ENCODE results near the gene WDR81.
A peak's percentile ranks its signal among the peaks of the same experiment; 100 is the strongest.
"Not testable (repeated sequence)": the region's sequence is repeated elsewhere in the genome, so short reads cannot be mapped to it uniquely, and the experiment has no call there.

Gene WDR81

GRCh38 chr17:1690544-1691221, 33.8 kb upstream of the WDR81 start:
- peaks cover 42% of the 10 kb centered on the region for H3K9me3 Mint-ChIP-seq
- peaks cover 11% of the 10 kb centered on the region for H3K36me3 Mint-ChIP-seq (ENCODE audit: low read depth)
- H3K4me3 Mint-ChIP-seq, result no peak overlapping the region
- no peak overlapping the region for H3K27ac Mint-ChIP-seq
- DNase-seq, result no peak
- H3K4me1 Mint-ChIP-seq, result no peaks in the 10 kb centered on the region
- H3K27me3 Mint-ChIP-seq (ENCODE audit: low read depth, poor library complexity), result peaks cover 28% of the 10 kb centered on the region
- TF ChIP-seq, protein P1, sequence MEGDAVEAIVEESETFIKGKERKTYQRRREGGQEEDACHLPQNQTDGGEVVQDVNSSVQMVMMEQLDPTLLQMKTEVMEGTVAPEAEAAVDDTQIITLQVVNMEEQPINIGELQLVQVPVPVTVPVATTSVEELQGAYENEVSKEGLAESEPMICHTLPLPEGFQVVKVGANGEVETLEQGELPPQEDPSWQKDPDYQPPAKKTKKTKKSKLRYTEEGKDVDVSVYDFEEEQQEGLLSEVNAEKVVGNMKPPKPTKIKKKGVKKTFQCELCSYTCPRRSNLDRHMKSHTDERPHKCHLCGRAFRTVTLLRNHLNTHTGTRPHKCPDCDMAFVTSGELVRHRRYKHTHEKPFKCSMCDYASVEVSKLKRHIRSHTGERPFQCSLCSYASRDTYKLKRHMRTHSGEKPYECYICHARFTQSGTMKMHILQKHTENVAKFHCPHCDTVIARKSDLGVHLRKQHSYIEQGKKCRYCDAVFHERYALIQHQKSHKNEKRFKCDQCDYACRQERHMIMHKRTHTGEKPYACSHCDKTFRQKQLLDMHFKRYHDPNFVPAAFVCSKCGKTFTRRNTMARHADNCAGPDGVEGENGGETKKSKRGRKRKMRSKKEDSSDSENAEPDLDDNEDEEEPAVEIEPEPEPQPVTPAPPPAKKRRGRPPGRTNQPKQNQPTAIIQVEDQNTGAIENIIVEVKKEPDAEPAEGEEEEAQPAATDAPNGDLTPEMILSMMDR (IDR thresholded peaks at IDR 0.05), result no peak

DNA sequence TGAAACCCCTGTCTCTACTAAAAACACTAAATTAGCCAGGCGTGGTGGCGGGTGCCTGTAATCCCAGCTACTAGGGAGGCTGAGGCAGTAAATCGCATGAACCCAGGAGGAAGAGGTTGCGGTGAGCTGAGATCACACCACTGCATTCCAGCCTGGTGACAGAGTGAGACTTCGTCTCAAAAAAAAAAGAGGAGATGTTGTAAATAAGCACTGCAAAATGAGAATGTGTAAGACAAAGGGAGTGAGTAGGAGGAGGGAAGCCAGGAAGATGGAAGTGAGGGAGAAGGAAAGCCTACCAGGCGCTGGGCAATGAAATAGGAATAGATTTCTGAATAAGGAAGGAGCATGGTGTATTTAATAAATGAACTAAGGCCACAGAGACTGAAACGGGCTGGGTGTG, 31.2 kb upstream of the WDR81 start:
- H3K36me3 Mint-ChIP-seq (ENCODE audit: low read depth), result peaks cover 11% of the 10 kb centered on the region
- peaks cover 6% of the 10 kb centered on the region for H3K4me1 Mint-ChIP-seq
- TF ChIP-seq, protein P1 (IDR thresholded peaks at IDR 0.05), result no peak
- H3K27ac Mint-ChIP-seq, result no peak overlapping the region
- no peak overlapping the region for H3K4me3 Mint-ChIP-seq
- peaks cover 19% of the 10 kb centered on the region for H3K27me3 Mint-ChIP-seq (ENCODE audit: low read depth, poor library complexity)
- no peak for DNase-seq
- peaks cover 32% of the 10 kb centered on the region for H3K9me3 Mint-ChIP-seq

GRCh38 chr17:1695365-1695764, 29.1 kb upstream of the WDR81 start:
- peaks cover 6% of the 10 kb centered on the region for H3K4me1 Mint-ChIP-seq
- peaks cover 19% of the 10 kb centered on the region for H3K27me3 Mint-ChIP-seq (ENCODE audit: low read depth, poor library complexity)
- H3K4me3 Mint-ChIP-seq, result no peak overlapping the region
- no peak for DNase-seq
- TF ChIP-seq, protein P1 (IDR thresholded peaks at IDR 0.05), result no peak
- peaks cover 11% of the 10 kb centered on the region for H3K36me3 Mint-ChIP-seq (ENCODE audit: low read depth)
- H3K9me3 Mint-ChIP-seq, result peaks cover 27% of the 10 kb centered on the region
- no peak overlapping the region for H3K27ac Mint-ChIP-seq

- Mint-ChIP-seq H3K4me1 (peaks cover 6% of the 10 kb centered on the region), H3K27me3 (ENCODE audit: low read depth, poor library complexity) (peaks cover 20% of the 10 kb centered on the region), H3K36me3 (ENCODE audit: low read depth) (no peaks in the 10 kb centered on the region), H3K4me3 (no peak overlapping the region), H3K9me3 (peaks cover 11% of the 10 kb centered on the region), H3K27ac (peak overlapping the region; percentile 71)
- TF ChIP-seq, protein P1 (IDR thresholded peaks at IDR 0.05), result no peak
- no peak for DNase-seq
These were observed 26.8 kb upstream of the WDR81 start for GRCh38 chr17:1697681-1698080.

DNA sequence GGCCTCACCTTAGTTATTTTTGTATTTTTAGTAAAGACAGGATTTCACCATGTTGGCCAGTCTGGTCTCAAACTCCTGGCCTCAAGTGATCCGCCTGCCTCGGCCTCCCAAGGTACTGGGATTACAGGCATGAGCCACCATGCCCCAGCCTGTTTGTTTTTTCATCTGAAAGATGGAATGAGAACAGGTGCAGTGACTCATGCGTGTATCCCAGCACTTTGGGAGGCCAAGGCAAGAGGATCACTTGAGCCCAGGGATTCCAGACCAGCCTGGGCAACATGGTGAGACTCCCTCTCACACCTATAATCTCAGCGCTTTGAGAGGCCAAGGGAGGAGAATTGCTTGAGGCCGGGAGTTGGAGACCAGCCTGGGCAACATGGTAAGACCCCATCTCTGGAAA, 24.6 kb upstream of the WDR81 start:
- H3K4me3 Mint-ChIP-seq; H3K27ac Mint-ChIP-seq; DNase-seq; H3K36me3 Mint-ChIP-seq (ENCODE audit: low read depth); H3K9me3 Mint-ChIP-seq: not testable (repeated sequence)
- peaks cover 12% of the 10 kb centered on the region for H3K4me1 Mint-ChIP-seq
- peaks cover 24% of the 10 kb centered on the region for H3K27me3 Mint-ChIP-seq (ENCODE audit: low read depth, poor library complexity)

DNA sequence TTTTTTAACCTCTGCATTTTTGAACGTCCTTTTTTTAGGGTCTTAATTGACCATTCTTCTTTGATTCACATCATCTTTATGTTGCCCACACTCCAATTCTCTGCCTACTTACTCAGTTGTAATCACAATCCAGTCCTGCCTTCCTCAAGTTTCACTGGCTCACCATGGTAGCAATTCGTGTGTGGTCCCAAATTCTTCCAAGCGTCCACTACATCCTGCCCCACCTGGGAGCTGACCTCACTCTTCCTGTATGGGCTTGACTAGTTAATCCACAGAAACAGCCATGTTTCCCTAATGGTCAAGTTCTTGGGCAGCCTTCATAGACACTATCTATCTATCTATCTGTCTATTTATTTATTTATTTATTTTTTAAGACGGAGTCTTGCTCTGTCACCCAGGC, 21.4 kb upstream of the WDR81 start:
- H3K9me3 Mint-ChIP-seq, result no peaks in the 10 kb centered on the region
- peaks cover 47% of the 10 kb centered on the region for H3K27me3 Mint-ChIP-seq (ENCODE audit: low read depth, poor library complexity)
- H3K4me3 Mint-ChIP-seq, result no peak overlapping the region
- TF ChIP-seq, protein P1 (IDR thresholded peaks at IDR 0.05), result no peak
- no peak overlapping the region for H3K27ac Mint-ChIP-seq
- no peaks in the 10 kb centered on the region for H3K36me3 Mint-ChIP-seq (ENCODE audit: low read depth)
- peaks cover 11% of the 10 kb centered on the region for H3K4me1 Mint-ChIP-seq
- no peak for DNase-seq
